PC-3 (cell line): ENCODE results near the gene DDX54.

Experiments used
- EZH2 ChIP-seq: fragments of 300-600 bp; sonication (generic); IDR thresholded peaks from one replicate; pipeline ENCODE4 v1.6.1; 2017; ENCODE audit warnings: antibody characterized with exemption, mild to moderate bottlenecking, low read length; ENCODE audit not compliant: unreplicated experiment
- TF ChIP-seq, protein P1 (sequence below): fragments of 300-600 bp; sonication (generic); conservative IDR thresholded peaks from 2 replicates; pipeline ENCODE4 v1.5.1; 2017; ENCODE audit warnings: antibody characterized with exemption, low read depth, mild to moderate bottlenecking, low read length

DNA sequence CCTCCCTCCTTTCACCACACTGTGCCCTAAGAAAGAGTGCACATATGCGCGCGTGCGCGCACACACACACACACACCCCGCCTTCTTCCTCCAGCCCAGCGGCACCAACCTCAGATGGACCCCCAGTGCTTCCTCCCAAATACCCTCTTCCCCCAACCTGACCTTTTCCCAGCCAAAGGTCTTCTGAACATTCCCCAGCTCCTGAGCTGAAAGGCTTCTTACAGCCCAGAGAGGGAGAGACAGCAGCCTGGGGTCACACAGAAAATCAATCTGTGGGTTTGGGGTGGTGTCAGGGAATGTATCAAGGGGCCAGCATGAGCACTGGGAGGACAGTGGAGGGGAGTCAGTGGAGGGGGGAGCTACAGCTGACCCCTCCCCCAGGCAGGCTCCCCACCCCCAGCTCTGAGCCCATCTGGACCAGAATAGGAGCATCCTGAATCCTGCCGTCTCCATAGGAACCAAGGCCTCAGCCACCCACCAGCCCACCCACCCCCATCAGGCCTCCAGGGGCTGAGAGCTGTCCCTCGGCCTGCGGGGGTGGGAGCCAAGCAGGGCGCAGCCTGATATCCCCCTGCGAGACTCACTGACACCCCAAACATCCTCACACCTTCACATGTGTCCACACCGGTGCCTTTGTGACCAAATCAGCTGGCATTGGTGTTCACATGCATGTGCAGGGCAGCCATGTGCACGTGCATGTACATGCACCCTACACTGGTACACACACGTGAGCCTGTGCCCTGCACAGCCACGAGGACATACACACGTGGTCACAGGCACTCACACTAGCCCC is 55.4 kb downstream of the DDX54 start:
- TF ChIP-seq, protein P1, sequence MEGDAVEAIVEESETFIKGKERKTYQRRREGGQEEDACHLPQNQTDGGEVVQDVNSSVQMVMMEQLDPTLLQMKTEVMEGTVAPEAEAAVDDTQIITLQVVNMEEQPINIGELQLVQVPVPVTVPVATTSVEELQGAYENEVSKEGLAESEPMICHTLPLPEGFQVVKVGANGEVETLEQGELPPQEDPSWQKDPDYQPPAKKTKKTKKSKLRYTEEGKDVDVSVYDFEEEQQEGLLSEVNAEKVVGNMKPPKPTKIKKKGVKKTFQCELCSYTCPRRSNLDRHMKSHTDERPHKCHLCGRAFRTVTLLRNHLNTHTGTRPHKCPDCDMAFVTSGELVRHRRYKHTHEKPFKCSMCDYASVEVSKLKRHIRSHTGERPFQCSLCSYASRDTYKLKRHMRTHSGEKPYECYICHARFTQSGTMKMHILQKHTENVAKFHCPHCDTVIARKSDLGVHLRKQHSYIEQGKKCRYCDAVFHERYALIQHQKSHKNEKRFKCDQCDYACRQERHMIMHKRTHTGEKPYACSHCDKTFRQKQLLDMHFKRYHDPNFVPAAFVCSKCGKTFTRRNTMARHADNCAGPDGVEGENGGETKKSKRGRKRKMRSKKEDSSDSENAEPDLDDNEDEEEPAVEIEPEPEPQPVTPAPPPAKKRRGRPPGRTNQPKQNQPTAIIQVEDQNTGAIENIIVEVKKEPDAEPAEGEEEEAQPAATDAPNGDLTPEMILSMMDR = no peak
- no peak for TF ChIP-seq EZH2
